ENCODE measurements around the gene AFAP1. TPM values are rescaled to one million over a fixed set of nuclear protein-coding genes. Genes with fewer than 3 reads are reported as not detected.
A peak's percentile ranks its signal among the peaks of the same experiment; 100 is the strongest.

Gene AFAP1
- total RNA-seq, 1 experiment from 2014 or later, result 27.6 TPM

GRCh38 chr4:7826176-7826908 is 113.3 kb downstream of the AFAP1 start:
- Histone ChIP-seq H3K27me3 (replicated peaks; ENCODE audit: control insufficient read depth, insufficient read depth, low read length) (no peaks in the 10 kb centered on the region), H3K4me3 (ENCODE audit: low read depth, low read length) (no peak overlapping the region), H3K4me1 (peaks cover 8% of the 10 kb centered on the region; the same call in 1 of the 2 replicates), H3K36me3 (ENCODE audit: control insufficient read depth, insufficient read depth, low read length) (no peaks in the 10 kb centered on the region), H3K9me3 (no peaks in the 10 kb centered on the region)
- Mint-ChIP-seq H3K27ac (ENCODE audit: unreplicated experiment) (no peak overlapping the region), H3K9me3 (ENCODE audit: unreplicated experiment) (no peaks in the 10 kb centered on the region), H3K4me1 (ENCODE audit: low read depth, unreplicated experiment) (peaks cover 24% of the 10 kb centered on the region), H3K4me3 (ENCODE audit: unreplicated experiment) (no peak overlapping the region), H3K27me3 (ENCODE audit: insufficient read depth, unreplicated experiment) (no peaks in the 10 kb centered on the region), H3K36me3 (ENCODE audit: insufficient read depth, unreplicated experiment) (peaks cover 36% of the 10 kb centered on the region)
- no TSS peak for BruUV-seq (replicated peaks)
- CTCF ChIA-PET, result no interaction called here
- no peak for DNase-seq
- TF ChIP-seq CTCF (IDR thresholded peaks at IDR 0.05; ENCODE audit: insufficient read depth in 1 of 2, low read depth in 1 of 2, low read length in 1 of 2, severe bottlenecking in 1 of 2, unreplicated experiment in 1 of 2), result no peak
- intact Hi-C loops (cut with micrococcal nuclease; ENCODE audit: unreplicated experiment), result no loop called here
- POLR2A ChIA-PET, result no interaction called here

GRCh38 chr4:7824218-7824617 is 115.4 kb downstream of the AFAP1 start:
- BruUV-seq (replicated peaks), result no TSS peak
- ChIA-PET CTCF (no interaction called here), POLR2A (no interaction called here)

GRCh38 chr4:7823416-7823824 is 116.2 kb downstream of the AFAP1 start:
- Histone ChIP-seq H3K4me1 (peaks cover 8% of the 10 kb centered on the region; the same call in 1 of the 2 replicates), H3K9me3 (no peaks in the 10 kb centered on the region), H3K4me3 (ENCODE audit: low read depth, low read length) (no peak overlapping the region), H3K36me3 (ENCODE audit: control insufficient read depth, insufficient read depth, low read length) (no peaks in the 10 kb centered on the region; the same call in 1 of the 2 replicates), H3K27me3 (replicated peaks; ENCODE audit: control insufficient read depth, insufficient read depth, low read length) (no peaks in the 10 kb centered on the region)
- no TSS peak for BruUV-seq (replicated peaks)
- no peaks in the 10 kb centered on the region for H3K27me3 Mint-ChIP-seq (ENCODE audit: insufficient read depth, unreplicated experiment)
- ChIA-PET POLR2A (no interaction called here), CTCF (interaction anchor here (0.5 kb wide), 1 partner anchor 173 kb away, joined by 5 read pairs; no protein-coding TSS in a partner anchor)
- no peak overlapping the region for H3K4me3 Mint-ChIP-seq (ENCODE audit: unreplicated experiment)
- TF ChIP-seq CTCF (IDR thresholded peaks at IDR 0.05; ENCODE audit: insufficient read depth in 1 of 2, low read depth in 1 of 2, low read length in 1 of 2, severe bottlenecking in 1 of 2, unreplicated experiment in 1 of 2), result no peak
- no peak for DNase-seq
- H3K4me1 Mint-ChIP-seq (ENCODE audit: low read depth, unreplicated experiment), result peaks cover 24% of the 10 kb centered on the region
- intact Hi-C loops (cut with micrococcal nuclease; ENCODE audit: unreplicated experiment), result no loop called here
- peaks cover 37% of the 10 kb centered on the region for H3K36me3 Mint-ChIP-seq (ENCODE audit: insufficient read depth, unreplicated experiment)
- H3K27ac Mint-ChIP-seq (ENCODE audit: unreplicated experiment), result peak overlapping the region; percentile 64
- H3K9me3 Mint-ChIP-seq (ENCODE audit: unreplicated experiment), result no peaks in the 10 kb centered on the region

More at GRCh38 chr4:7824218-7824617, 115.4 kb downstream of the AFAP1 start:
- Histone ChIP-seq H3K4me3 (ENCODE audit: low read depth, low read length) (no peak overlapping the region), H3K4me1 (peaks cover 8% of the 10 kb centered on the region; the same call in 1 of the 2 replicates), H3K27me3 (replicated peaks; ENCODE audit: control insufficient read depth, insufficient read depth, low read length) (no peaks in the 10 kb centered on the region), H3K9me3 (no peaks in the 10 kb centered on the region), H3K36me3 (ENCODE audit: control insufficient read depth, insufficient read depth, low read length) (no peaks in the 10 kb centered on the region)
- no peak for TF ChIP-seq CTCF (IDR thresholded peaks at IDR 0.05; ENCODE audit: insufficient read depth in 1 of 2, low read depth in 1 of 2, low read length in 1 of 2, severe bottlenecking in 1 of 2, unreplicated experiment in 1 of 2)
- intact Hi-C loops (cut with micrococcal nuclease; ENCODE audit: unreplicated experiment), result no loop called here
- peaks cover 32% of the 10 kb centered on the region for H3K36me3 Mint-ChIP-seq (ENCODE audit: insufficient read depth, unreplicated experiment)
- H3K4me1 Mint-ChIP-seq (ENCODE audit: low read depth, unreplicated experiment), result peaks cover 24% of the 10 kb centered on the region
- no peaks in the 10 kb centered on the region for H3K27me3 Mint-ChIP-seq (ENCODE audit: insufficient read depth, unreplicated experiment)
- no peak overlapping the region for H3K4me3 Mint-ChIP-seq (ENCODE audit: unreplicated experiment)
- DNase-seq, result no peak
- H3K9me3 Mint-ChIP-seq (ENCODE audit: unreplicated experiment), result no peaks in the 10 kb centered on the region
- H3K27ac Mint-ChIP-seq (ENCODE audit: unreplicated experiment), result no peak overlapping the region

All from Caco-2 (cell line).